H1 (cell line): ENCODE results near the gene ACACA. TPM values are rescaled to one million over a fixed set of nuclear protein-coding genes. Genes with fewer than 3 reads are reported as not detected.

Experiments used
- ATF3 ChIP-seq: IDR thresholded peaks from 2 replicates; pipeline ENCODE4 v1.6.1; 2011; ENCODE audit warnings: low read depth, mild to moderate bottlenecking, low read length; ENCODE audit not compliant: insufficient read depth
- GTF2F1 ChIP-seq: IDR thresholded peaks from 2 replicates; pipeline ENCODE4 v1.6.1; 2012; ENCODE audit warnings: low read depth, low read length, improper control_type of control experiment, borderline replicate concordance
- KDM5A ChIP-seq: fragments of 200-600 bp; IDR thresholded peaks from 2 replicates; pipeline ENCODE4 v1.7.1; 2012; ENCODE audit warnings: mild to moderate bottlenecking, low read length, inconsistent platforms, mixed read lengths
- PHF8 ChIP-seq: fragments of 200-600 bp; sonication (generic); conservative IDR thresholded peaks from 2 replicates; pipeline ENCODE4 v1.7.1; 2012; ENCODE audit warnings: low read depth, mild to moderate bottlenecking, inconsistent platforms, low read length, moderate library complexity
- RAD21 ChIP-seq, 2 experiments: IDR thresholded peaks in 1 of 2; conservative IDR thresholded peaks in 1 of 2; 2 replicates each; pipeline ENCODE4 v1.6.1; 2011; ENCODE audit warnings: low read depth in 2 of 2, low read length in 2 of 2, improper control_type of control experiment in 1 of 2, inconsistent platforms in 1 of 2, mild to moderate bottlenecking in 1 of 2, moderate library complexity in 1 of 2
- ZNF274 ChIP-seq: IDR thresholded peaks from 2 replicates; pipeline ENCODE4 v1.7.0; 2012; ENCODE audit warnings: low read length, borderline replicate concordance; ENCODE audit errors: extremely low read depth
- polyA plus RNA-seq, 7 experiments: library from polyadenylated mRNA; depleted of rRNA in 3 of 7; stranded (reverse) in 5 of 7; unstranded in 2 of 7; fragments of >200 nt in 5 of 7; fragments of 200-250 nt in 2 of 7; gene quantifications; 1 replicate in 5 of 7; 2 replicates in 1 of 7; 4 replicates in 1 of 7; pipeline versions ENCODE4 v1.2.1 to v1.2.3, GENCODE V29; 2011 to 2013; ENCODE audit warnings: missing spikeins in 2 of 7, mixed read lengths in 2 of 7
- total RNA-seq: library from RNA; stranded (reverse); fragmentation: NEBNext Ultra II Directional; extraction: Animal tissue kit (Norgen Biotek cat#: 25700); gene quantifications from 2 replicates; pipeline ENCODE4 v1.2.1, GENCODE V29; 2021

ACACA gene
- total and polyA plus RNA-seq, 2 of the 8 experiments (the other 6 are each of a cell fraction or from before 2014, with no cell fraction given), result 74.0 to 160 TPM

- no peak for TF ChIP-seq RAD21 (IDR thresholded peaks at IDR 0.05 in 1 of 2, conservative IDR thresholded peaks at IDR 0.05 in 1 of 2; ENCODE audit: low read depth in 2 of 2, low read length in 2 of 2)
- TF ChIP-seq PHF8, result no peak
- TF ChIP-seq ATF3, result no peak
- TF ChIP-seq GTF2F1, result no peak
- no peak for TF ChIP-seq ZNF274
- no peak for TF ChIP-seq KDM5A
Observed at GRCh38 chr17:37447641-37448040, 41.0 kb upstream of the ACACA start (continued).
